ENCODE measurements around the gene ICA1. TPM values are rescaled to one million over a fixed set of nuclear protein-coding genes. Genes with fewer than 3 reads are reported as not detected.
A peak's percentile ranks its signal among the peaks of the same experiment; 100 is the strongest.
"Not testable (repeated sequence)": the region's sequence is repeated elsewhere in the genome, so short reads cannot be mapped to it uniquely, and the experiment has no call there.

ICA1 gene
- total and polyA plus RNA-seq, 10 donors, result 9.6 to 45.7 (median 27.0) TPM

DNA sequence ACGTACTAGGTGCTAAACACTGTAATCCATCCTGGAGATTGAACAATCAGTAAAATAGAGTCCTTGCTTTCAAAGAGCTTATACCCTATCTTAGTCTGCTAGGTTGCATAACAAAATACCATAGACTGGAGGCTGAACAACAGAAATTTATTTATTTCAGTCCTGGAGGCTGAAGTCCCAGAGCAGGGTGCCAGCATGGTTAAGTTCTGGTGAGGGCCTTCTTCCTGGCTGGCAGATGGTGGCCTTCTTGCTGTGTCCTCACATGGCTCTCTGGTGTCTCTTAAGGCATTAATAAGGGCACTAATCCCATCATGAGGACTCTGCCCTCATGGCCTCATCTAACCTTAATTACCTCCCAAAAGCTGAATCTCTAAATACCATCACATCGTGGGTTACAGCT is 43.1 kb upstream of the ICA1 start:
- no peaks in the 10 kb centered on the region for H3K4me1 ChIP-seq
- H3K36me3 ChIP-seq, result no peaks in the 10 kb centered on the region
- TF ChIP-seq, protein P1, sequence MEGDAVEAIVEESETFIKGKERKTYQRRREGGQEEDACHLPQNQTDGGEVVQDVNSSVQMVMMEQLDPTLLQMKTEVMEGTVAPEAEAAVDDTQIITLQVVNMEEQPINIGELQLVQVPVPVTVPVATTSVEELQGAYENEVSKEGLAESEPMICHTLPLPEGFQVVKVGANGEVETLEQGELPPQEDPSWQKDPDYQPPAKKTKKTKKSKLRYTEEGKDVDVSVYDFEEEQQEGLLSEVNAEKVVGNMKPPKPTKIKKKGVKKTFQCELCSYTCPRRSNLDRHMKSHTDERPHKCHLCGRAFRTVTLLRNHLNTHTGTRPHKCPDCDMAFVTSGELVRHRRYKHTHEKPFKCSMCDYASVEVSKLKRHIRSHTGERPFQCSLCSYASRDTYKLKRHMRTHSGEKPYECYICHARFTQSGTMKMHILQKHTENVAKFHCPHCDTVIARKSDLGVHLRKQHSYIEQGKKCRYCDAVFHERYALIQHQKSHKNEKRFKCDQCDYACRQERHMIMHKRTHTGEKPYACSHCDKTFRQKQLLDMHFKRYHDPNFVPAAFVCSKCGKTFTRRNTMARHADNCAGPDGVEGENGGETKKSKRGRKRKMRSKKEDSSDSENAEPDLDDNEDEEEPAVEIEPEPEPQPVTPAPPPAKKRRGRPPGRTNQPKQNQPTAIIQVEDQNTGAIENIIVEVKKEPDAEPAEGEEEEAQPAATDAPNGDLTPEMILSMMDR (IDR thresholded peaks at IDR 0.05 in 8 of 11, conservative IDR thresholded peaks at IDR 0.05 in 3 of 11), result no peak
- TF ChIP-seq POLR2AphosphoS5 (IDR thresholded peaks at IDR 0.05) (no peak), POLR2A (IDR thresholded peaks at IDR 0.05) (no peak)
- no peak overlapping the region for H3K4me3 ChIP-seq
- WGBS, 5 donors, result 43 to 84% (median 57%) methylated on average over 2 of the region's 2 CpGs
- H3K27me3 ChIP-seq (replicated peaks in 1 of 7), result peaks cover 0 to 9% (median 0%) of the 10 kb centered on the region in 7 donors
- H3K9me3 ChIP-seq, result no peaks in the 10 kb centered on the region
- intact Hi-C loops (cut with DNase I; ENCODE audit: low total_unique reads), result no loop called here
- H3K27ac ChIP-seq, result no peak overlapping the region
- no peak for DNase-seq

DNA sequence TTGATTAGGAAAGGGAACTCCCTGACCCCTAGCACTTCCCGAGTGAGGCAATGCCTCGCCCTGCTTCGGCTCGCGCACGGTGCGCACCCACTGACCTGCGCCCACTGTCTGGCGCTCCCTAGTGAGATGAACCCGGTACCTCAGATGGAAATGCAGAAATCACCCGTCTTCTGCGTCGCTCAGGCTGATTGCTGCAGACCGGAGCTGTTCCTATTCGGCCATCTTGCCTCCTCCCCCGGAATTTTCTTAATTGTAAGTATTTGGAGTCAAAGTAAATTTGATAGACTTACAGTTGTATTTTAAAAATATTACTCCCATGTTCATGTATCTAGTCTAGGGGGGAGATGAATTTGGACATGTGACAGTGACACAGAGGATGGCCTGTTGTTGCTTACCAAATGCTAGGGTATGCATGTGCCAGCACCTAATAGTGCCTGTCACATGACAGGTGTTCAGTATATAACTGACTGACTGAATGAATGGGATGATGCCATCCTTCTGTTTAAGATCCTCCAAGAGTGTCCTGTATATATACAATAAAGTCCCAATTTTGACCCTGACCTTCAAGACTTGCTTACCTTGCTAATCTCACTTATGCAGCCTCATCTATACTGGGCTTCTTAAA is 42.0 kb upstream of the ICA1 start:
- H3K27ac ChIP-seq, result no peak overlapping the region
- H3K9me3 ChIP-seq, result no peaks in the 10 kb centered on the region
- intact Hi-C loops (cut with DNase I; ENCODE audit: low total_unique reads), result no loop called here
- no peaks in the 10 kb centered on the region for H3K36me3 ChIP-seq
- WGBS, 5 donors, result 92 to 96% (median 94%) methylated on average over 5 to 16 of the region's 16 CpGs
- H3K4me3 ChIP-seq, result no peak overlapping the region
- H3K27me3 ChIP-seq (replicated peaks in 1 of 7), result peaks cover 0 to 5% (median 0%) of the 10 kb centered on the region in 7 donors
- H3K4me1 ChIP-seq, result no peaks in the 10 kb centered on the region
- no peak for DNase-seq
- TF ChIP-seq, protein P1 (IDR thresholded peaks at IDR 0.05 in 8 of 11, conservative IDR thresholded peaks at IDR 0.05 in 3 of 11), result no peak
- TF ChIP-seq POLR2A (IDR thresholded peaks at IDR 0.05) (no peak), POLR2AphosphoS5 (IDR thresholded peaks at IDR 0.05) (no peak)

DNA sequence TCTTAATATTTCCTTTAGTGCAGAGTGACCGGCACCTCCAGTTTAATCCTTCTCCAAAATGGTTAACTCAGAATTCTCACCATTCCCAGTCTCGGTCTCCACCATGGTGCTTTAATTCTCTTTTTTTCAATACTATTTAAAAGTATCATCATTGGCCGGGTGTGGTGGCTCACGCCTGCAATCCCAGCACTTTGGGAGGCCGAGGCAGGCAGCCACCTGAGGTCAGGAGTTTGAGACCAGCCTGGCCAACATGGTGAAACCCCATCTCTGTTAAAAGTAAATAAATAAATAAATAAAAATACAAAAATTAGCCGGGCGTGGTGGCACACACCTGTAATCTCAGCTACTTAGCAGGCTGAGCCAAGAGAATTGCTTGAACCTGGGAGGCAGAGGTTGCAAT is 35.1 kb upstream of the ICA1 start:
- DNase-seq; H3K27me3 ChIP-seq (replicated peaks in 1 of 7); H3K9me3 ChIP-seq; H3K4me3 ChIP-seq; H3K27ac ChIP-seq; H3K4me1 ChIP-seq; intact Hi-C loops (cut with DNase I; ENCODE audit: low total_unique reads); H3K36me3 ChIP-seq: not testable (repeated sequence)
- 91 to 96% (median 93%) methylated on average over 7 of the region's 7 CpGs for WGBS, 5 donors

DNA sequence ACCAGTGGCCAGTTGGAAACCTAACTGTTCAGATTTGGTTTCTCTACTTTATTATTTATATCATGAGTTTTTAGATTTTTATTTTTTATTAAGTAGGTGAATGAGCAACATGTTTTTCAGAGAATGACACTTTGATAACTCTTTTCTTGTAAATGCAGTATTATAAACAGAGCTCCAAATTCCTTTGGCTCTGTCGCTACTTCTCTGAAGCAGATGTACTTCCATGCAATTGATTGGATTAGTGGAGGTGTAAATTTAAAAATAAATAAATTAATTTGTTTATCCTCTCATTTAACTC is 34.3 kb upstream of the ICA1 start:
- Histone ChIP-seq H3K27me3 (replicated peaks in 1 of 7) (peaks cover 0 to 7% (median 0%) of the 10 kb centered on the region in 7 donors), H3K27ac (no peak overlapping the region), H3K36me3 (no peaks in the 10 kb centered on the region), H3K9me3 (no peaks in the 10 kb centered on the region), H3K4me1 (peaks cover 0 to 3% (median 0%) of the 10 kb centered on the region in 6 donors), H3K4me3 (no peak overlapping the region)
- WGBS, 5 donors, result 93 to 100% (median 95%) methylated on average over 1 of the region's 1 CpG
- no peak for TF ChIP-seq POLR2AphosphoS5 (IDR thresholded peaks at IDR 0.05)
- TF ChIP-seq, protein P1 (IDR thresholded peaks at IDR 0.05 in 8 of 11, conservative IDR thresholded peaks at IDR 0.05 in 3 of 11), result peak in 3 of 11 experiments; percentile 1 to 41 (median 10)
- intact Hi-C loops (cut with DNase I; ENCODE audit: low total_unique reads), result no loop called here
- no peak for DNase-seq

Measured in spleen (tissue), 11 donors.